HT1080 (cell line): ENCODE data around the gene EFCAB5. TPM values are rescaled to one million over a fixed set of nuclear protein-coding genes. Genes with fewer than 3 reads are reported as not detected.
"Not testable (repeated sequence)": the region's sequence is repeated elsewhere in the genome, so short reads cannot be mapped to it uniquely, and the experiment has no call there.

ENCODE experiments used
- DNase-seq: peaks from one replicate; pipeline ENCODE4 v3.0.0-alpha.2; 2015; ENCODE audit warnings: low read depth
- total RNA-seq: library from RNA; depleted of rRNA; stranded (reverse); fragments of >200 nt; shearing (Covaris generic); gene quantifications from 2 replicates; pipeline ENCODE4 v1.2.3, GENCODE V29; 2014

Gene EFCAB5
- total RNA-seq, 1 experiment from 2014 or later = 0.77 TPM

DNA sequence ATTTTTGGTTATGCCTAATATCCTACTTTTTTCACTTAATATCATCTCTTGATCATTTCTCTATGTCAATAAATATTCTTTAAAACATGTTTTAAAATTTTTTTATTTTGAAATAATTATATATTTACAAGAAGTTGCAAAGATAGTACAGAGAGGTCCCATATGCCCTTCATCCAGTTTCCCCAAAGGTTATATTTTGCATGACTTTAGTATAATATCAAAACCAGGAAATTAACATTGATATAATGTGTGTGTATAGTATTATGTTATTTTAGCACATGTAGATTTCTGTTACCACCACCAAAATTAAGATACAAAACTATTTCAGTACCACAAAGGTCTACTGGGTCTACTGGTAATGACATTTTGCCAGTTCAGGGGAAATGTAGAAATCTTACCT lies 60.7 kb downstream of the EFCAB5 start:
- no peak for DNase-seq

DNA sequence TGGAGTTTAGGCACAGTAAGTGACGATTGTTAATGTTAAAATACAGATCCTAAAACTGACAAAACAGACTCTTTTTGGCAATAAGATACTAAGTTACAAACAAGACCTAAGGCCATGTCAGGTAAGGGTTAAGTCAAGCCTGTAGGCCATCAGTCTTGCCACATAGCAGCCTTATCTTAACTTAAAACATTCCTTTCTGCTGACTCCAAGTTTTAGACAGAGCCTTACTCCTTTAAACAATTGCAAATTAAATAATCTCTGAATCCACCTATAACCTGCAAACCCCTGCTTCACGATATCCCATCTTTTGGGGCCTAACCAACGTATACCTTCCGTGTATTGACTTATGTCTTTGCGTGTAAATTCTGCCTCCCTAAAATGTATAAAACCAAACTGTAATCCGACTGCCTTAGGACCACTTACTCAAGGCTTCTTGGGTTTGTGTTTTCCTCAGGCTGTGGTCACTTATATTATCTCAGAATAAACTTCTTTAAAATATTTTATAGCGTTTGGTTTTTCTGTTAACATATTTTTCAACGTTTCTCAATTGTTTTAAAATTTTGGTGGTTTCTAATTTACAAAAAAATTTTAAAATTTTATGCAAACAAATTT lies 64.4 kb downstream of the EFCAB5 start:
- peak; percentile 9 for DNase-seq

DNA sequence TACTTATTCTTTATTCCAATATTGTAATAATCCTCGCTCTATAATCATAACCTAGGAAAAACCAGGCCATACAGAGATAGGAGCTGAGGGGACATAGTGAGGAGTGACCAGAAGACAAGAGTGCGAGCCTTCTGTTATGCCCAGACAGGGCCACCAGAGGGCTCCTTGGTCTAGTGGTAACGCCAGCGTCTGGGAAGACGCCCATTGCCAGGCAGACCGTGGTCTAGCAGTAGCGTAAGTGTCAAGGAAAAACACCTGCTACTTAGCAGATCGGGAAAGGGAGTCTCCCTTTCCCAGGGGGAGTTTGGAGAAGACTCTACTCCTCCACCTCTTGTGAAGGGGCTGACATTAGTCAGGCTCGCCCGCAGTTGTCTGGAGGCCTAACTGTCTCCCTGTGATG lies 70.5 kb downstream of the EFCAB5 start:
- peak; percentile 25 for DNase-seq

DNA sequence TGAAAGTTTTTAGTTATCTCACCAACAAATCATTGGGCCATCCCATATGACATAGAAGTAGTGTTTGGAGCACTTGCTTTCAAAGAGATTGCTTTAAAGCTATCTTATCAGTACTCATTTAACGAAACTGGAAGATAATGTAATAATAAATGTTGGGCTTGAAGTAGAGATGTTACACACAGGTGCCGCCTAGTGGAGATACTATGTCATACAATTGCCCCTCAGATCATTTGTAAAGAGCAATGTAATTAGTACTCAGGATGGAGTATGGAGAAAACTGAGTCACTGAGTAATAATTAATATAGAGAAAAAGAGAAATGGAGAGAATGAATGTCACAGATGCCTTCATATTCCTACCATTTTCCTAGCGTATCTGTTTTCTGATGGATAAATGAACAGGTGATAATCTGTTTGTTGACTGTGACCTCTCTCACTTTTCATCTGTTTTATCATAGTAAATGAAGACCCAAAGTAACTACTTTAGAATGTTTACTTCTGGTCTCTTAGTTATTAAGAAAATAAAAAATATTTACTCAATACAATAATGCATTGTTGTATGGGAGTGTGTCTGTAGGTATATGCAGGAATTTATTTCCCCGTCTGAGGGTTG lies 80.4 kb downstream of the EFCAB5 start:
- DNase-seq = peak; percentile 44

DNA sequence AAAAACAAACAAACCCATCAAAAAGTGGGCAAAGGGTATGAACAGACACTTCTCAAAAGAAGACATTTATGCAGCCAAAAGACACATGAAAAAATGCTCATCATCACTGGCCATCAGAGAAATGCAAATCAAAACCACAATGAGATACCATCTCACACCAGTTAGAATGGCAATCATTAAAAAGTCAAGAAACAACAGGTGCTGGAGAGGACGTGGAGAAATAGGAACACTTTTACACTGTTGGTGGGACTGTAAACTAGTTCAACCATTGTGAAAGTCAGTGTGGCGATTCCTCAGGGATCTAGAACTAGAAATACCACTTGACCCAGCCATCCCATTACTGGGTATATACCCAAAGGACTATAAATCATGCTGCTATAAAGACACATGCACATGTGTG lies 83.9 kb downstream of the EFCAB5 start:
- DNase-seq = not testable (repeated sequence)

DNA sequence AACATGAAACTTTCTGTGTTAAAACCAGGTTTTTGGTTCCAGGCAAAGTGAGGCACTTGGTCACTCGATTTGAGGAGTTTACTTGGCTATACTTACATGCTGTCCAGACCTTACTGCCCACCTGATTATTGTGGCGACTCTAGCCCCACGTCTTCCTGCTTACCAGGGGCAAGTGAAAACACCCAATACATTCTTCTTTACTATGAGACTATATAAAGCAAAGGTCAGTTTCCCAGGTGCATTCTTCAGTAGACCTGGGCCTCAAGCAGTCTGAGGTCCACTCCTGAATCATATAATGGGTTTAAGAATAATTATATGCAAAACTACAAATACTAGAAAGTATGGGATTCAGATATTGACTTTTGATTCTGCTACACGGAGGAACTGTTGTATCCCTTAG lies 86.2 kb downstream of the EFCAB5 start:
- DNase-seq = no peak

DNA sequence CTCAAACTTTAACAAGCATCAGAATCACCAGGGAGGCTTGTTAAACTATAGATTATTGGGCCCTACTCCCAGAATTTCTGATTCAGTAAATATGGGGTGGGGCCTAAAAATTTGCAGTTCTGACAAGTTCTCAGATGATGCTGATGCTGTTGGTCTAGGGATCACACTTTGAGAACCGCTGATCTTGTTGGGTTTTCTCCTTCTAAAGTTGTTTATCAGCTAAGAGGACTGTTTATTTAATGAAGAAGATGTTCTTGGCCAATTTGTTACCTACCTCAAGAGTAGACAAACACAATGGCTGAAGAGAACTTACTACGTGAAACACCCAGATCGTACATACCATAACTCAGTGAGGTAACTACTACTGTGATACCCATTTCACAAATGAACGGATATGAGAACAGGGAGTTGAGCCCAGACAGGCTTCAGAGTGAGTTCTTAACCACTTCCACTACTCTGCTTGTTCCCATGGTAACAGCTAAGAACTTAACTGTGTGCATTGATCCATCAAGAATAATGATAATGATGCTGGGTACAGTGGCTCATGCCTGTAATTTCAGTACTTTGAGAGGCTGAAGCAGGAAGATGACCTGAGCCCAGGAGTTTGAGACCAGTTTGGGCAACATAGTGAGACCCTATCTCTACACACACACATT lies 89.9 kb downstream of the EFCAB5 start:
- DNase-seq = no peak

DNA sequence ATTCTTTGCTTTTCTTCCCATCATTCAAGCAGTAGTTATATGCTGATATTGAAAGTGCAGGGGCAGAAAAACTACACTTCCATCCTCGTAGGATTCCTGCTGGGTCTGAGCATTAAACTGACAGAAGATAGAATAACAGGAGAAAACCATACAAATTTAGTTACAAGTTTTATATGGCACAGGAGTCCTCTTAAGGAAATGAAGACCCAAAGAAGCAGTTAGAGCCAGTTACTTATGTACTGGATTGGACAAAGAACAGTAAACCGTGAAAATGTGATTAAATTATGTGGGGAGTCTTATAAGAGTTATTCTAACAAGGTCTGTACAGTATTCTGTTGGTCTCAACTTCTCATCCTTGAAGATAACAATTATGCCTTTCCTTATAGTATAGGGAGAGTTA lies 93.9 kb downstream of the EFCAB5 start:
- DNase-seq = no peak

DNA sequence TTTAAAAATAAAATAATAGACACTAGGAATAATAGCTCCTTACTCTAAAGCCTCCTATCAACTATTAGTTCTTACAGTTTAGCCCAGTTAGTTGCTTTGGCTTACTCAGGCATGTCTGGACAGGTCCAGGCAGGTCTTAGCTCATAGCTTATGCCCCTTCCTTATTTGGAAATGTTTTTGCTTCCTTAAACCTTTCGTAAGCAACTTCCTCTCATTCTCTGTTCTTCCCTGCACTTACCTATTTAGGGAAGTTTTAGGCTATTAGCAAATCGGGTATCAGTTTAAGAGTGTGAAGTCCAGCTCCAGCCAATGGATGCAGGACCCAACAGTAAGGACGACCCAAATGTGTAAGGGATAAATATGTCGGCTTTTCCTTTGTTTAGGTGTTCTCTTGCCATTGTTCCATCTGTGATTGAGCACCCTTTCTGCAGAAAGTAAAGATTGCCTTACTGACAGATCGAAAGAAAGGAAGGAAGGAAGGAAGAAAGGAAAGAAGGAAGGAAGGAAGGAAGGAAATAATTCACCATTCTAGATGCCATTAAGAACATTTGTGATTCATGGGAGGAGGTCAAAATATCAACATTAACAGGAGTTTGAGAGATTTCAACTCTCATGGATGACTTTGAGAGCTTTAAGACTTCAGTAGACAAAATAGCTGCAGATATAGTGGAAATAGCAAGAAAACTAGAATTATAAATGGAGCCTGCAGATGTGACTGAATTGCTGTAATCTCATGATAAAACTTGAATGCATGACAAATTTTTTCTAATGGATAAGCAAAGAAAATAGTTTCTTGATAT lies 99.5 kb downstream of the EFCAB5 start:
- DNase-seq = peak; percentile 78

DNA sequence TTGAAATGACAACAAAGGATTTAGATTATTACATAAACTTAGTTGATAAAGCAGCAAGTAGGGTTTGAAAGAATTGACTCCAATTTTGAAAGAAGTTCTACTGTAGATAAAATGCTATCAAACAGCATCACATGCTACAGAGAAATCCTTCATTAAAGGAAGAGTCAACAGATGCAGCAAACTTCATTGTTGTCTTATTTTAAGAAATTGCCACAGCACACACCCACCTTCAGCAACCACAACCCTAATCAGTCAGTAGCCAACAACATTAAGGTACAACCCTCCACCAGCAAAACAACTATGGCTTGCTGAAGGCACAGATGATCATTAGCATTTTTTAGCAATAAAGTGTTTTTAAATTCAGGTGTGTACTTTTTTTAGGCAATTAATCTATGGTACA lies 100.1 kb downstream of the EFCAB5 start:
- DNase-seq = no peak

DNA sequence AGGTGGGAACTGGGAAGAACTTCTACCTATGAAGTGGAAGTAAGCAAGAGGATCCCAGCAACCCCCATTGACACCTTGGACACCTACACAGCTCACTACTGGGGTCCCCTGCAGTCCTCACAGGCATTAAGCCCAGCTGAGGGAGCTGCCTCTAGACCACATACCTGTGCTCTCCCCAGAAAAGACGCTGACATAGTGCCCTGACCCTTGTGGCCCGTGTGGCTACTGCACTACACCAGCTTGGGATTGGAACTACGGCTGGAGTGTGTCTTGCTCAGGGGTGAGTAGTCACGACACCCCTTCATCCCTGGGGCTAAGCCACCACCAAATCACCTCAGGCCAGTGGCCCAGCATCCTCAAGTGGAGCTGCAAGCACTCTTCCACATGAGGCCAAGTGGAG lies 120.9 kb downstream of the EFCAB5 start:
- DNase-seq = no peak

DNA sequence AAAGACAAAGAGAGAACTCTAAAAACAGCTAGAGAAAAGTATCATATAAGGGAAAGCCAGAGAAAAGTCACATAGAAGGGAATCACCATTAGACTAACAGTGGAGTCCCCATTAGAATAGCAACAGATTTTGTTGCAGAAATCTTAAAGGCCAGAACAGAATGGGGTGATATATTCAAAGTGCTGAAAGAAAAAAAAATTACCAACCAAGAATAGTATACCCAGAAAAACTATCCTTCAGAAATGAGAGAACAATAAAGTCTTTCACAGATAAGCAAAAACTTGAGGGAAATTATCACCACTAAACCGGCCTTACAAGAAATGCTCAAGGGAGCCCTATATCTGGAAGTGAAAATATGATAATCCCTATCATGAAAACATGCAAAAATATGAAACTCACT lies 123.3 kb downstream of the EFCAB5 start:
- no peak for DNase-seq

DNA sequence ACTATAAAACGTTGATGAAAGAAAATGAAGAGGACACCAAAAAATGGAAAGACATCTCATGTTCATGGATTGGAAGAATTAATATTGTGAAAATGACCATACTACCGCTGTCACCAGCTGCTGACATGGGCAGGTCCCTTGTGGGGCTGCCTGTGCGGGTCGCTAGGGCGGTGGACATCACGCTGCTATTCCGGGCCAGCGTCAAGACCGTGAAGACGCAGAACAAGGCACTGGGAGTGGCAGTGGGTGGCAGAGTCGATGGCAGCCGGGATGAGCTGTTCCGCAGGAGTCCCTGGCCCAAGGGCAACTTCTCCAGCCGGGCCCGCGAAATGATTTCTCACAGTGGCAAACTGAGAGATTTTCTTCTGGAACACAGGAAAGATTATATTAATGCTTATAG lies 127.0 kb downstream of the EFCAB5 start:
- no peak for DNase-seq

DNA sequence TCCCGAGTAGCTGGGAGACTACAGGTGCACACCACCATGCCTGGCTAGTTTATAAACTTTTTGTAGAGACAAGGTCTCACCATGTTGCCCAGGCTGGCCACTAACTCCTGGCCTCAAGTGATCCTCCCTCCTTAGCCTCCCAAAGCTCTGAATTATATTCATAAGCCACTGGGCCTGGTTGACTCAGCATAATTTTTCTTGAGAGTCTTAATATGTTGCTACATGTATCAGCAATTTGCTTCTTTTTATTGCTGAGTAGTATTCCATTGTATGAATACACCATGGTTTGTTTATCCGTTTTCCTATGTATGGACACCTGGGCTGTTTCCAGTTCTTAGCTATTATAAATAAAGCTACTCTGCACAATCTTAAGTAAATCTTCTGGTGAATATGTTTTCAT lies 132.8 kb downstream of the EFCAB5 start:
- DNase-seq = no peak

DNA sequence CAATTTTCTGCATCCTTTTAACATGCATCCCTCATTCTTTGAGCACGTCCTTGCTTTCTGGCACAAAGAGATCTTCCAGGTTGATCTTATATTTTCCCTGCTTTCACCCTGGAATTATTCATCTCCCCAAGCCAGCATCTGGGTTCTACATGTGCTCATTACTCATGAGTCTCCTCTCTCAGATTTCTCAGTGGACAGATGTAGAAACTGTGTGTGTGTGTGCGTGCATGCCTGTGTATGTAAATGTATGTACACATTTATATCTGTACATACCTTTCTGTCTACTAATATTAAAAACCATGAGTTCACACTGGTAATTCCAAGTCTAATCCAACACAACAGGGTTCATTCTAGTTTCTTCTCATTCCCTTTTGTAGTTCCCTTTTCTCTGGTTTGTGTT lies 133.3 kb downstream of the EFCAB5 start:
- DNase-seq = no peak

DNA sequence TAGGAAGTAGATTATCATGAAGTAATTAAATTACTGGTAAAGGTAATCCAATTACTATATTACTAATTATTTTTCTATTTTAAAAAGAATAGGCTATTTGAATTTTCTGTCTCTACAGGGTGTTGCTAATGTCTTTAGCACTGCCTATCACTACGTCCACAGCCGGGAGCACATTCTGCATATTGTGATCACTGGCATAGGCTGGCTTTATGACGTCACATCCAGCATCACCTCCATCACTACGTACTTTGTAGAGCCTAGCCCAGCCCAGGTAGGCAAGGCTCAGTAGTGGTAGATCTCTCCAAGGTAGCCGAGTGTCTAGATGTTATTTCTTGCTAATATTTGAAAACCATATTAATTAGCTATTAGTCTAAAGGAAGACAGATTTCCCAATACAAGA lies 141.3 kb downstream of the EFCAB5 start:
- no peak for DNase-seq

DNA sequence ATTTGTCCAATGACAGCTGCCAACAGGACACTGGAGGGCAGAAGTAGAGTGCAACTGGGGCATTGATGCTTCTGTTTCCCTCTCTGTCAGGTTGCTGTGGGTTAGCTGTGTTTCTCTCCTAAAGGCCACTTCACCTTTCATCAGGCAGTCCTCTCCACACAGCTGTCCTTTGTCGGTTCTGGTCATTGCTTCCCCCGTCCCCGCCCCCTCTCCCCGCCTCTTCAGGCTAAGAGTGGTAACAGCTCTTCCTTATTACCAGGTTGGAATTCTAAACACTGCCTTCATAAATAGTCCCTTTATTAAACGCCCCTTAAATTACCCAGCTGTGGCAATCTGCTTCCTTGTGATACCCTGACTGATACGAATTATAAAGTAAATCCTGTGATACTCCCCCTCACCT lies 143.4 kb downstream of the EFCAB5 start:
- no peak for DNase-seq

DNA sequence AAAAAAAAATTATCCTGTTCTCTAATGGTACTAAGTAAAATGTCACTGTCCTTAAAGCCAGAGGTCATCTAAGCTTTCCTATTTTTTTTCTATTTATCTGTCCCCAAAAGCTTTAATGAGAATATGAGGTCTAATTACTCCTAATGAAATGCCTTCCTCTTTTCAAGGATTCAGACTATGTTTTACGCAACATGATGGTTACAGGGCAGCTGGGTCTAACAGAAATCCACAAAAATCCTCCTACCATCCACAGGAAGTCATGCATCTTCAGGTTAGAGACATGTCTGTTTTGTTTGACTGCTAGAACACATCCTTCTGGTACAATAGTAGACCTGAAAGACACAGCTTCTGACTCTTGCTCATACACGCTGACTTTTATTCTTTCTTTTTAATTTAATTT lies 145.5 kb downstream of the EFCAB5 start:
- no peak for DNase-seq

DNA sequence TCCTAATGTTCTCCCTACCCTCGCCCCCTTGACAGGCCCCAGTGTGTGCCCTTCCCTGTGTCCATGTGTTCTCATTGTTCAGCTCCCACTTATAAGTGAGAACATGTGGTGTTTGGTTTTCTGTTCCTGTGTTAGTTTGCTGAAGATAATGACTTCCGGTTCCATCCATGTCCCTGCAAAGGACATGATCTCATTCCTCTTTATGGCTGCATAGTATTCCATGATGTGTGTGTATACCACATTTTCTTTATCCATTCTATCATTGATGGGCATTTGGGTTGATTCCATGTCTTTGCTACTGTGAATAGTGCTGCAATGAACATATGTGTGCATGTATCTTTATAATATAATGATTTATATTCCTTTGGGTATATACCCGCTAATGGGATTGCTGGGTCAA lies 146.0 kb downstream of the EFCAB5 start:
- DNase-seq = not testable (repeated sequence)

DNA sequence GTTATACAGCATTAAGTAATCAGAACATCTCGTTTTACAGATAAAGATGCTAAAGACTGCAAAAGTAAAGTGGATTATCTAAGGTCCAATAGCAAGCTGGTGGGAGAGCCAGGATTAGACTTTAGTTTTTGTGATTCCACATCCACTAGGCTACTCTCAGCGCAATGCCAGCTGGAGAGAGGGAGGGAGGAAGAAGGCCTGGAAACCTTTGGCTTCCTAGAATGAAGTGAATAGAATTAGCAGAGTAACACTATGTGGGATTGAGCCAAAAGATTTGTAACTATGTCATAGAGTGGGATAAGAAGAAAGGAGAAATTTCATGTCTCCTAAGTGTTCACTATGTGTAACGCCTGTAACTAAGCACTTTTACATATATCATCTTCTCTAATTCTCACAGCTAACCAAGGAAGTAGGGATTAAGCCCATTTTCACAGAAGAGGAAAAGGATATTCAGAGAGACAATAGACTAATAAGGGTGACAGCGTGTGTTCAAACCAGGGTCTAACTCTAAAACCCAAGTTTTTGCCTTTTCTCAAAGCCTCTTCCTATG lies 149.8 kb downstream of the EFCAB5 start:
- no peak for DNase-seq

DNA sequence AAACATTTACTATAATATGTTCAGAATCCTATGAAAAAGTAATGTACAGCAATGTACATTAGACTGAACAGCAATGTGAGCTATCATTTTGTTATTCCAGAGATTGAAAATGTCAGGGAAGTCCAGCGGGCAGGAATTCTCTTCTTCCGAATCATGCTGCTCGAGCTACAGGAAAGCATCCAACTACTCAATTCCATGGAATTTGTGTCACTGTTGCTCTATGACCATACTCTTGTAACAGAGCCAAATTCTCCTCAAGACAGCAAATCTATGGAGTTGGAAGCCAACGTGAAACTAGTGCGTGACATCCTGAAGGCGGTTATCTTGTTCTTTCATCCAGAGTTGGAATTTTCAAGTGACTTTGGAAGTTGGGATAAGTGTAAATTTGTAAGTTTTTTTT lies 150.3 kb downstream of the EFCAB5 start:
- peak; percentile 71 for DNase-seq

DNA sequence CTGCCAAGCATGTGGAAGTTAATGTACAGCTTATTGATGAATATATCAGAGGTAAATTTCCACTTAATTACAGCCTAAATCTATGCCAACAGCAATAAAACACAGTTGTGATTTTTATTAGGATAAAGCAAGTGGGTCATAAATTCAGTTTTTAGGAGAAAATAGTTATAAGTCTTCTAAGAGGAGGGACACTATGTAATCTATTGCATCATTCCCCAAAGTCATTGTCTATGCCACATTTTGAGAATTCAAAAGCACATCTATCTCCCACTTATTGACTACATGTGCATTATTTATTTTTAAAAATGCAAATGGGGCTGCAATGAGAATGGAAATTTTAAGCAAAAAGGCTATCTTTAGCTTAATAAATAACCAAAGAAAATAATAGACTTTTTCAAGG lies 151.5 kb downstream of the EFCAB5 start:
- DNase-seq = no peak
